ENCODE measurements around the gene CAVIN4.

GRCh38 chr9:100597236-100597635 lies 19.4 kb downstream of the CAVIN4 start:
- TF ChIP-seq CTCF (conservative IDR thresholded peaks at IDR 0.05; ENCODE audit: low read length) (no peak), EZH2phosphoT487 (IDR thresholded peaks at IDR 0.05; ENCODE audit: borderline replicate concordance) (no peak)

Measured in Loucy (cell line).